Epithelial cell of esophagus (primary cell): Measurements from ENCODE around the gene CEMIP.

Experiments
- DNase-seq: peaks from one replicate; pipeline ENCODE4 v3.0.0; 2010; ENCODE audit warnings: low read depth
- H3K4me3 ChIP-seq: 2 replicates; pipeline ENCODE4 v1.5.1; 2011; ENCODE audit warnings: mild to moderate bottlenecking, low read length, control low read depth
- CTCF ChIP-seq: IDR thresholded peaks from 2 replicates; pipeline ENCODE4 v1.5.1; 2011; ENCODE audit warnings: low read depth, mild to moderate bottlenecking, low read length, control low read depth, inconsistent platforms; ENCODE audit not compliant: insufficient read depth; ENCODE audit errors: missing control alignments

CEMIP gene

GRCh38 chr15:80834906-80835305 is 55.7 kb downstream of the CEMIP start:
- DNase-seq = no peak
- H3K4me3 ChIP-seq = no peak overlapping the region
- TF ChIP-seq CTCF = no peak

- H3K4me3 ChIP-seq = no peak overlapping the region
- no peak for DNase-seq
- TF ChIP-seq CTCF = peak; percentile 2
Observed at GRCh38 chr15:80835336-80835735, 56.2 kb downstream of the CEMIP start.

- H3K4me3 ChIP-seq = no peak overlapping the region
- TF ChIP-seq CTCF = no peak
- no peak for DNase-seq
Observed at GRCh38 chr15:80836223-80836622, 57.1 kb downstream of the CEMIP start.

GRCh38 chr15:80837006-80837405 is 57.8 kb downstream of the CEMIP start:
- no peak for TF ChIP-seq CTCF
- no peak for DNase-seq
- no peak overlapping the region for H3K4me3 ChIP-seq

GRCh38 chr15:80838012-80838411 is 58.8 kb downstream of the CEMIP start:
- H3K4me3 ChIP-seq = no peak overlapping the region
- no peak for DNase-seq
- TF ChIP-seq CTCF = no peak

GRCh38 chr15:80838666-80839065 is 59.5 kb downstream of the CEMIP start:
- no peak for DNase-seq
- no peak for TF ChIP-seq CTCF

GRCh38 chr15:80839764-80840130 is 60.6 kb downstream of the CEMIP start:
- DNase-seq = no peak
- no peak for TF ChIP-seq CTCF
- H3K4me3 ChIP-seq = no peak overlapping the region

More at GRCh38 chr15:80838666-80839065, 59.5 kb downstream of the CEMIP start:
- no peak overlapping the region for H3K4me3 ChIP-seq
